NCI-H2227 (cell line): ENCODE data around the gene ERC2.
"Not testable (repeated sequence)": the region's sequence is repeated elsewhere in the genome, so short reads cannot be mapped to it uniquely, and the experiment has no call there.

ENCODE experiments used
- DNase-seq: peaks from one replicate; lab custom pipeline; 2025; ENCODE audit not compliant: unreplicated experiment; lab: John Stamatoyannopoulos, UW

Gene ERC2

DNA sequence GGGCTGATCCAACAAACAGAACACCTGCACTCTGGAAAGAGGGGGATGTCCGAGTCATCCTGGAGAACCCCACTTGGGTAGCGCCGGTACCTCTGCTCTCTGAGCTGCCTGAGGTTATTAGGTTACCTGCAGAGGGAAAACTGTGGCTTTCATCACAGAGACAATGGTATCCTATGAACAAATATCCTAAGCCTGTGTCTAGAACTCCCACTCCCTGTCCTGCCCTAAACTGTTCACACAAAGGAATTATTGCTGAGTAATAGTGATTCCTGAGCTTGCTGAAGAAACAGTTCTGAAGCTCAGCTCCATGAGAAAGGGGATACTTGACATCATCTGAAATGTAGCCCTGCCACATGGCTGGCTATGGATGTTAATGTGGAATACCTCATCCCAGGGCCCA lies 949.2 kb downstream of the ERC2 start:
- no peak for DNase-seq

DNA sequence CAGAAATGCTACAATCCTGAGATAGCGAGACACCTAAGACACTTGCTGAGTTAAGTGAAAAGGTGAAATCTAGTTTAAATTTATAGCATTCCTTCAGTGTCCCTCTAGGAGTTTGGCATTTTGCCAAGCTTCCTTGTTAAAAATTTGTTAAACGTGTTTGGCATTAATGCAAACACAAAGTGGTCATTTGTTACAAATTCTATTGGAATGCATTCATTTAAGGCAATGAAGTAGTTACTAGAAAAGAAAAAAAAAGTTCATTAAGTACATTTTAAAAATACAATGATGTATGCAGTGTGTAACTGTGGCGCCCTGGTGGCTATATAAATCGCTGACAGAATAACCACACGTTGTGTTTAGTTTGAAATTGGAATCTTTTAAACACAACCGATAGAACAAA lies 949.8 kb downstream of the ERC2 start:
- no peak for DNase-seq

DNA sequence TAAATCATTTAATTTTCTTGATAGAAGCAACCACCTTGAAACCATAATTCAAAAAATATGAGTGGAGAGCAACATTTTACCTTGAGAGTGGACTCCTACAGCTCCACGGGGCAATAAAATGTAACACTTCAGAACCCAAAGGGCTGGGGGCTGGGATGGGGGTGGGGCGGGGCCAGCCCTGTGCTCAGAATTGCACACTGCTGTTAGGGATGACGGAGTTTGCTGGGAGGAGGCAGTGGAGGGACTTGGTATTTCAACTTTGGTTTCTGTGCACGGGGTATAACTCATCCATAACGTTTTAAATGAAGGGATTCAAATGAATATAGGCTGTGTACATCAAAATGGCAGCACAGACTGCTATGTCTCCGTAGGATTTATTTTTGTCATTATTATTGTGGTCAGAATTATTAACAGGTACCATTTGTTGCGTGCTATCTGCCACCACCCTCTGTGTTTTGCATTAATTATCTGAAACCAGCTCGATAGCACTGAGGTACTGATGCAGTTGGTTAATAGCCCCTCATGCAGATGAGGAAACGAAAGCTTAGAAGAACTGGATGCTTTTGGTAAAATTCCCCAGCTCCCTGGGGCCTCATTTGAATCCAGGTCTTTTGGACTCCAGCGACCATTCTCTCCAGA lies 951.8 kb downstream of the ERC2 start:
- DNase-seq = peak; percentile 23

DNA sequence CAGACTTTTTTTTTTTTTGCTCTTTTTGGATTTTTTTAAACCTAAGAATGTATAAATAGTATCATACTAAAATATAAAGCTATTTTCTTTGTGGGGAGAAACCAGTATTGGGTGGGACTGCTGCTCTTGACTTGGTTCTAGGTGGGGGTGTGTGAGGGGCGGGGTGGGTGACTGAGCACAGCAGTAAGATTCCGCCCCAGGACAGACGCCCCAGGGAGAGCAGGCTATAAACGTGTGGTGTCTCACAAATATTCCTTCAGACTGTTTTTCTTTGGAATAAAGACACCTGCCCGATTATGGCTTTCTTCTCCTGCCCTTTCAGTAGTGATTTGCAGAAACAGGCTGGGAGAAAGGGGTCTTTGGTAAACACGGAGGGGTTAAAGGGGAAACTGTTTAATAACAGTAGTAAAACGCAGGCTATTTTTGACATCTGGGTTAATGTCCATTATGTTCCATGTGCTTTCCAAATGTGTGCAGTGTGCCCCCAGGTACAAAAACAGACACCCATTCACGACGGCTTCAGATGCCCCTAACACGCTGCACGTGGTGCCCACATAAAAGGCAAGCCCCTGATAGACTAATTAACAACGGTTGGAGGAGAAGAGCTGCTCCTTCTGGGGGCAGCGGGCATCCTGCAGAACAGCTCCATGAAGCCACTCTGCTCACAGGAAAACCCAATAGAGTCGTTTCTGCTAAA lies 952.6 kb downstream of the ERC2 start:
- peak; percentile 61 for DNase-seq

DNA sequence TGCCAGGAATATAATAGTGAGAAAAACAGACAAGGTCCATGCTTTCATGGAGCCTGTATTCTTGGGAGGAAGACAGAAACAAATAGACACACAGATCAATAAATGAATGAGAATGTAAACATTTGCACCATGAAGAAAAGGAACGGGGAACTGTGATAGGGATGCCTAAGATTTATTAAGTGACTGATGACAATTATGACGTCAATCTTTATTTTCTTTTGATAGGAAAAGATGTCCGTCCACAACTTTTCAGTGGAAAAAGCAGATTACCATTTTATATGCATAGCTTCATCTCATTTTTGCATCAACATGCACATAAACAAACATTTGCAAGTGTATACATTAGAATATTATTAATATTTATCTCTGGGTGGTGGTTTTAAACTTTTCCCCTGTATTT lies 953.3 kb downstream of the ERC2 start:
- no peak for DNase-seq

DNA sequence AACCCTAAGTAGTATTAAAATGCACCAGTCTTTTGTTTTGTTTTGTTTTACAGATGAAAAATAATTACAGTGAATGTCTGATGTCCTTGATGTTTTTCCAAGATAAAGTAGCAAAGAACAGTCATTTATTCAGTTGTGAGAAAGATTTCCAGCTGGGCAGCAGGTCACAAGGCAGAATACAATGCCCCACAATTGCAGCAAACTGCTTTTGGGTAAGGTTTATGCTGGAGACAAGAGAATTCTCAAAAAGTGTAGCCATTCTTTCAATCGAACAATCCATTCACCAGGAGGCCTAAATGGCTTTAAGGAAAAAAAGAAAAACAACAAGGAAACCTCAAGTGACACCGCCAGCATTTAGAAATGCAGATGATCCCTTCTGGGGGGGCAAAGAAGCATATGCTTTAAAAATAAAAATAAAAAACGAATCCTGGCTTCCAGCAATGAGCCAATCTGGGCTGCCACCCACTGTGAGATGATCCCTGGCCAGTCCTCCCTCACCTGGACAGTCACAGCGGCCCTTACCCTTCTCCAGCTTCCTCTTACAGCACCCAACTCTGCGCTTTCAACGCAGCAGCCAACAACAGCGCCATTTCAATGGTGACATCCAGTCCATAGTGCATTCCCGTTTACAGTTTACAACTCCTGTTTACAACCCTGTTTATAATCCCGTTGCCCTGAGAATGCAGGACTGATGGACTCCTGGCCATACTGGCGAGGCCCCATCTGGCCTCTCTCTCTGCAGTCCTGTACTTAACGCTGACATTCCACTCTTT lies 955.5 kb downstream of the ERC2 start:
- no peak for DNase-seq

GRCh38 chr3:55511895-55512570 lies 956.2 kb downstream of the ERC2 start:
- DNase-seq = no peak

- DNase-seq = no peak
These were observed 959.9 kb downstream of the ERC2 start for GRCh38 chr3:55508335-55508734.

DNA sequence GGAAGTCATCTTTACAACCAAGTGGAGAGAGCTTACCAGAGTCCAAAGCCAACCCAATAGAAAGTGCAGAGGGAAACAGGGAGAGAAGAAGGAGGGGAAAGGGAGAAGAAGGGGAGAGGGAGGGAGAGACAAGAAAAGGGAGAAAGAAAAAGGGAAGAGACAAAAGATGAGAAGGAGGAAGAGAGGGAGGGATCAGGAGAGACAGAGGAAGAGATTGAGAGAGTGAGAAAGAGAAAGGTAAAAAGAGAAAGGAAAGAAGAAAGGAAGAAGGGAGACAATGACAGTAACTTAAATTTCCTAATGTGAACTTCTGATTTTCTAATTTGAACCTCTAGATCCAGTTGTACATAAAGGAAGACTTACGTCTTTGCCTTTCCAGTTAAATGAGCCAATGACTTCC lies 960.5 kb downstream of the ERC2 start:
- no peak for DNase-seq

GRCh38 chr3:55505776-55506175 lies 962.5 kb downstream of the ERC2 start:
- no peak for DNase-seq

DNA sequence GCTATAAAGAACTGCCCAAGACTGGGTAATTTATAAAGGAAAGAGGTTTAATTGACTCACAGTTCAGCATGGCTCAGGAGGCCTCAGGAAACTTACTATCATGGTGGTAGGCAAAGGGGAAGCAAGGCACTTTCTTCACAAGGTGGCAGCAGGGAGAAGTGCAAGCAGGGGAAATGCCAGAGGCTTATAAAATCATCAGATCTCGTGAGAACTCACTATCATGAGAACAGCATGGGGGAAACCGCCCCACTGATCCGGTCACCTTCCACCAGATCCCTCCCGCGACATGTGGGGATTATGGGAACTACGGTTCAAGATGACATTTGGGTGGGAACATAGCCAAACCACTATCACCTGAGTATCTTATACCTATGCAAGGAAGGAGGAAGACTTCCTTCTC lies 963.2 kb downstream of the ERC2 start:
- DNase-seq = not testable (repeated sequence)

DNA sequence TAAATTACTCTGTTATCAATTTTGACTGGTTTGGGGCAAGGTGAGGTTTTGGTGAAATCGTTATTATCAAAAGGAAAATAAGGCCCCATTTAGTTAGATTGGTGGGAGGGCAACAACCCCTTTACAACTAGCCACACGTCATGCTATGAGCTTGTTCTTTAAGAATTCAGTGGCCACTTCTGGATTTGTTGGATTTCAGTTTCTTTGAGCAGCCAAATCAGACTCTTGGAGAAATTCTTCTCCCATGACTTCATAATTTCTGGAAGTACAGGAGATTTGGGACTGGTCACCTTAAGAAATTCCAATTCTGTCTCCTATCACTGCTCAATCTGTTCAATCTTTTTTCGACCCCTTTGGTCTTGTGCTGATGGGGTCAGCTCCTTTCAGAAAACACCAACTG lies 966.4 kb downstream of the ERC2 start:
- DNase-seq = no peak

GRCh38 chr3:55500555-55501330 lies 967.5 kb downstream of the ERC2 start:
- DNase-seq = no peak

DNA sequence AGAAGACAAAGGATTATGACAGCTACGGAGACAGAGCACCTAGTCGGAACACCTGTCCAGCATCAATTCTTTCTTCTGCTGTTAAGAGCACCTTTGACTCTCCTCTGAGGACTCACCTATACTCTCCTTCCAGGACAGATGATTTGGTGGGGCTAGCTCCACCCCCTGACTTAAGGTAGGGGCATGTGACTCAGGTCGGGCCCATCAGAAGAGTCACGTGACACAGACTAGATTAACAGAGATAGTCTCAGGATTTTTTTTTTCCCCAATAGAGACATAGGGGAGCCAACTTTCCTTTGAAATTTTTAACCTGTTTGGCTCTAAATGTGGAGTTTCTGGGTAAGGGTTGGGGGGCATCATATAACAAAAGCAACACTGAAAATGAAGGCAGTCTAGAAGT lies 969.7 kb downstream of the ERC2 start:
- no peak for DNase-seq

DNA sequence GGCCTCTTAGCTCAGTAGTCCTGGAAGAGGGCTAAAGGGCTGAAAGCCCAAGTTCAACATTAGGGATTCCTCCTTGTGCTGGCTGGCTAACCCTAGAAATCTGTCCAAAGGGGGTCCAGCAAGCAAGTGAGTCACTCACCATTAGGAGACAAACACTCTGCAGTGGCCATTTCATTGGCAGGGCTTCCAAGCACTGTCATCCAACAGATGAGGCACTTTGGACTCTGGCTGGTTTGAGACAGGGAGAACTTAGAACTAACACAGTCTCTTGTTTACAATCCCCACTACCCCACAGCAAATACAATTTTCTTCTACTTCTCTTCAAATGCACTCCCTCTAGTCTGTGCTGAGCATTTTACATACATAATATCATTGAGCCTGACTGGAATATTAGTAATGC lies 971.0 kb downstream of the ERC2 start:
- no peak for DNase-seq

DNA sequence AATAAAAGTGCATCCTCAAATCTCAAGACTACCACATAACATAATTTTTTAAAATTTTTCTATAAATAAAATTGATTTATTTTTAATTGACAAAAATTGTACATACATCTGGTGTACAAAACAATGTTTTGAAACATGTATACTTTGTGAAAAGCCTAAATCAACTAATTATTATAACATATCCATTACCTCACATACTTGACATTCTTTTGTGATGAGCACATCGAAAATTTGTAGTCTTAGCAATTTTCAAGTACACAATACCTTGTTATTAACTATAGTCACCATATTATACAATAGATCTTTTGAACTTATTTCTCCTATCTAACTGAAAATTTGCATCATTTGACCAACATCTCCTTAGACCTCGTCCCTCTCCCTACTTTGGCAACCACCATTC lies 973.3 kb downstream of the ERC2 start:
- no peak for DNase-seq

DNA sequence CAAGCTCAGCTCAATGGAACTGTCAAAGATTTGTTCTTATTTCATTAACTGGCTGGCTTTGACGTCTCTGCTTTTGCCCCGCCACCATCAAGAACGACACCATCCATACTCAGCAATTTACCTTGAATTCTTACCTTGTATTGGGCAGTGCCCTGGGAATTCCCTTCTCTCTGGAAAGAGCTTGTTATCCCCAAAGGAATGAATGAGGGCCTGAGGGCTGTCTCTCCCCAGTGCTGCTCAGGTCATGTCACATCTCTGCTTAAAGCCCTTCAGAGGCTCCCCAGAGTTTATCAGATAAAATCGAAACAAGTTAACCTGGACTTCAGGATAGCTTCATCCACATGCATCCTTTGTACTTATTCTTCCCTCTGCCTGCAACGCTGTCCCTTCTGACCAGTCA lies 975.3 kb downstream of the ERC2 start:
- no peak for DNase-seq

DNA sequence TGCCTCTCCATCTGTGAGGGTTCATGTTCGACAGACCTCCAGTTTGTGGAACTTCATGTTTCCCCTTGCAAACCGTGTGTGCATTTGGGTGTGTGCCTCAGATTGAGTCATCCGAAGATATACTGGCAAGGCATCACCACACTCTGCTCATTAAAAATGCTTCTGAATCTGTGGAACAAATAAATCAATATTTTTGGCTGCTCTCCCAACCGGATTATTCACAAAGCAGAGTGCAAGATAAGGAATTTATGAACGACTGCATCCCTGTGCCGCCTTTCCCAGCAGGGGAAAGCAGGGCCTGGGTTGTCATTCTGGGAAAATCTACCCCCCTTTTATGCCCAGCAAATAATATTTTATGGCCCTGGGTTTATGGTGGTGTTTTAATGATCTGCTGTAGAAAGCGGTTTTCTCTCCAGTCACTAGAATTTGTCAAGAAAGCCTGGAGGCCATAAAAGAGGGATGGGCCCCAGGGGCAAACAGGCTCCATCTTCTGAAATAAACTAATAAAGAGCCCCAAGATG lies 976.9 kb downstream of the ERC2 start:
- no peak for DNase-seq

DNA sequence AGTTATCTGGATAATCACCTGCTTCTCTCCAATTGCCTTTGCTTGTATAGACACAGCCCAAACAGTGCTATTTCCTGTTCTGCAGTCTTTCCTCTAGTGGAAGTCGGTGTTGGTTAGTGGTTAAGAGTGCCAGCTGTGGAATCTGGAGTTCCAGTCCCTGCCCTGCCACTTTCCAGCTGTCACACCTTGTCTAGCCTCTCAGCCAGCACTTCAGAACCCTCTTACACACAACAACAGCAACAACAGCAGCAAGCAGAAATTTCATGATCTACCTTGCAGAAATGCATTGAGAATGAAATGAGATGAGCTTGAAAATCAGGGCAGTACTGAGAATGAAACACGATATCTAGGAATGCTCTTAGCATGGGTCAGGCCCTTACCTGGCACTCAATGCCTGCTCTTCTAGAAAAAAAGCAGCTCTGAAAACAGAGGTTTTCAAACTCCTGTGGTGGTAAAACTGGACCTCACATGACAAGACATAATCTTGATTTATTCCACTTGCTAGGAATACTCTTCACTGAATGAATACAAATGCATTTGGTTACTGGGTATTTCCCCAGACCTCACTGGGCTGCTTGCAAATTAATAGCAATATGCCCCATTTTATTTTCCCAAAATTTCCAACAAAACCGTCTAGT lies 977.9 kb downstream of the ERC2 start:
- no peak for DNase-seq

- DNase-seq = peak; percentile 44
These were observed 978.5 kb downstream of the ERC2 start for GRCh38 chr3:55489798-55490132.
